ENCODE data around the gene SUGP2. TPM values are rescaled to one million over a fixed set of nuclear protein-coding genes. Genes with fewer than 3 reads are reported as not detected.

The SUGP2 gene
- 86.5 and 102 TPM in 2 replicates for total RNA-seq (2014; rRNA removed; shearing (Covaris generic))
- 99.3 and 109 TPM in 2 replicates for polyA plus RNA-seq (2016; fragmentation: Nextera tagmentation; extraction: Ambion mirVana)
- long read RNA-seq, partial matches to known transcripts, result 5 of 12 reads
- long read RNA-seq, other reads (novel, unspliced or antisense), result 5 of 12 reads

DNA sequence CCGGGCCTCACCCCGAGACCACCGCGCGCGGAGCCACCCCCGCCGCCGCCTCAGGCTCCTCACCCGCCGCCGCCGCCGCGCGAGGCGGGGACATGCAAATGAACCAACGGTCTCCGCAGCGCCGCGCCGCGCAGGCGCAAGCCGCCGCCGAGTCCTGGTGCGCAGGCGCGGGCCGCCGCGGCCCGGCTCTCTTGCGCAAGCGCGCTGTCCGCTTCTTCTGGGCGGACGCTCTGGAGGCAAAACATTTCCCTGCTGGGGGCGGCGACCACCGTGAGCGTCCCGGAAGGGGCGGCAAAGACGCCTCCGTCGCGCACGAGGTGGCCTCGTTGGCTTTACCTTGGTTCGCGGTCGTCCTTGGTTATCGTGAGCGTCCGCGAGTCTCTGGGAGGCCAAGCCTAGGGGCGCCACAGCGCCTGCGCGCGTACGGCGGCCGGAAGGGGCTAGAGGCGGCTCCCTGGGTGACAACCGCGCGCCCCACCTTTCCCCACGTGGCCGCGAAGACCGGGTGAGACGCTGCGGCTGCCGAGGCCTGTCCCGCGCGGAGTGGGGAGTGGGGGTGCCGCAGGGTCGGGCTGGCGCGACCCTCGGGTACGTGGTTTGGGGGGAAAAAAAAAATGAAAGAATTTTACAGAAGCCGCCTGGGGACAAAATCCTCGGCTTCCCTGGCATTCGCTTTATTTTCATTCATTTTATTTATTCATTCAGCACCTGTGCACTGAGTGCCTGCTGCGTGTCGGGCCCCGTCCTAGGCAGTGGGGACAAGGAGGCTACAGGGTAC lies at the start of gene SUGP2, which contains the start of gene ARMC6:
Gene SUGP2 (minus strand): TSS at position 92 of the 778 bp plus-strand sequence. CDS start 2,446 bp downstream, outside the sequence.
Gene ARMC6 (plus strand): TSS at position 178 of the 778 bp plus-strand sequence. CDS start 607 bp downstream, outside the sequence.
- peaks cover 64% of the 10 kb centered on the region for H3K36me3 Mint-ChIP-seq (ENCODE audit: low read depth)

More for the DNA sequence above, at the start of gene SUGP2, which contains the start of gene ARMC6:
- H3K27ac ChIP-seq (ENCODE audit: low read depth), result peak within 1 kb of the TSS; percentile 96
- Mint-ChIP-seq H3K27ac (peak within 1 kb of the TSS; percentile 94), H3K4me3 (peak within 1 kb of the TSS; percentile 90), H3K27me3 (ENCODE audit: insufficient read depth, low read depth, poor library complexity) (peaks cover 15% of the 10 kb centered on the region), H3K9me3 (peaks cover 16% of the 10 kb centered on the region), H3K4me1 (peaks cover 14% of the 10 kb centered on the region)
- H3K9me2 ChIP-seq (ENCODE audit: insufficient read depth), result no peaks in the 10 kb centered on the region
- H3K4me1 ChIP-seq (ENCODE audit: insufficient read depth), result peaks cover 12% of the 10 kb centered on the region; the same call in 1 of the 2 replicates
- H3K27me3 ChIP-seq (ENCODE audit: insufficient read depth), result no peaks in the 10 kb centered on the region
- peaks cover 17% of the 10 kb centered on the region for H3F3A ChIP-seq (replicated peaks; ENCODE audit: low read depth)
- DNase-seq (ENCODE audit: low spot score) (peak; percentile 87), ATAC-seq (peak; percentile 73)
- H4K20me1 ChIP-seq (replicated peaks; ENCODE audit: insufficient read depth), result peaks cover 51% of the 10 kb centered on the region
- peak within 1 kb of the TSS; percentile 99 for H3K4me2 ChIP-seq
- TF ChIP-seq, protein P1, sequence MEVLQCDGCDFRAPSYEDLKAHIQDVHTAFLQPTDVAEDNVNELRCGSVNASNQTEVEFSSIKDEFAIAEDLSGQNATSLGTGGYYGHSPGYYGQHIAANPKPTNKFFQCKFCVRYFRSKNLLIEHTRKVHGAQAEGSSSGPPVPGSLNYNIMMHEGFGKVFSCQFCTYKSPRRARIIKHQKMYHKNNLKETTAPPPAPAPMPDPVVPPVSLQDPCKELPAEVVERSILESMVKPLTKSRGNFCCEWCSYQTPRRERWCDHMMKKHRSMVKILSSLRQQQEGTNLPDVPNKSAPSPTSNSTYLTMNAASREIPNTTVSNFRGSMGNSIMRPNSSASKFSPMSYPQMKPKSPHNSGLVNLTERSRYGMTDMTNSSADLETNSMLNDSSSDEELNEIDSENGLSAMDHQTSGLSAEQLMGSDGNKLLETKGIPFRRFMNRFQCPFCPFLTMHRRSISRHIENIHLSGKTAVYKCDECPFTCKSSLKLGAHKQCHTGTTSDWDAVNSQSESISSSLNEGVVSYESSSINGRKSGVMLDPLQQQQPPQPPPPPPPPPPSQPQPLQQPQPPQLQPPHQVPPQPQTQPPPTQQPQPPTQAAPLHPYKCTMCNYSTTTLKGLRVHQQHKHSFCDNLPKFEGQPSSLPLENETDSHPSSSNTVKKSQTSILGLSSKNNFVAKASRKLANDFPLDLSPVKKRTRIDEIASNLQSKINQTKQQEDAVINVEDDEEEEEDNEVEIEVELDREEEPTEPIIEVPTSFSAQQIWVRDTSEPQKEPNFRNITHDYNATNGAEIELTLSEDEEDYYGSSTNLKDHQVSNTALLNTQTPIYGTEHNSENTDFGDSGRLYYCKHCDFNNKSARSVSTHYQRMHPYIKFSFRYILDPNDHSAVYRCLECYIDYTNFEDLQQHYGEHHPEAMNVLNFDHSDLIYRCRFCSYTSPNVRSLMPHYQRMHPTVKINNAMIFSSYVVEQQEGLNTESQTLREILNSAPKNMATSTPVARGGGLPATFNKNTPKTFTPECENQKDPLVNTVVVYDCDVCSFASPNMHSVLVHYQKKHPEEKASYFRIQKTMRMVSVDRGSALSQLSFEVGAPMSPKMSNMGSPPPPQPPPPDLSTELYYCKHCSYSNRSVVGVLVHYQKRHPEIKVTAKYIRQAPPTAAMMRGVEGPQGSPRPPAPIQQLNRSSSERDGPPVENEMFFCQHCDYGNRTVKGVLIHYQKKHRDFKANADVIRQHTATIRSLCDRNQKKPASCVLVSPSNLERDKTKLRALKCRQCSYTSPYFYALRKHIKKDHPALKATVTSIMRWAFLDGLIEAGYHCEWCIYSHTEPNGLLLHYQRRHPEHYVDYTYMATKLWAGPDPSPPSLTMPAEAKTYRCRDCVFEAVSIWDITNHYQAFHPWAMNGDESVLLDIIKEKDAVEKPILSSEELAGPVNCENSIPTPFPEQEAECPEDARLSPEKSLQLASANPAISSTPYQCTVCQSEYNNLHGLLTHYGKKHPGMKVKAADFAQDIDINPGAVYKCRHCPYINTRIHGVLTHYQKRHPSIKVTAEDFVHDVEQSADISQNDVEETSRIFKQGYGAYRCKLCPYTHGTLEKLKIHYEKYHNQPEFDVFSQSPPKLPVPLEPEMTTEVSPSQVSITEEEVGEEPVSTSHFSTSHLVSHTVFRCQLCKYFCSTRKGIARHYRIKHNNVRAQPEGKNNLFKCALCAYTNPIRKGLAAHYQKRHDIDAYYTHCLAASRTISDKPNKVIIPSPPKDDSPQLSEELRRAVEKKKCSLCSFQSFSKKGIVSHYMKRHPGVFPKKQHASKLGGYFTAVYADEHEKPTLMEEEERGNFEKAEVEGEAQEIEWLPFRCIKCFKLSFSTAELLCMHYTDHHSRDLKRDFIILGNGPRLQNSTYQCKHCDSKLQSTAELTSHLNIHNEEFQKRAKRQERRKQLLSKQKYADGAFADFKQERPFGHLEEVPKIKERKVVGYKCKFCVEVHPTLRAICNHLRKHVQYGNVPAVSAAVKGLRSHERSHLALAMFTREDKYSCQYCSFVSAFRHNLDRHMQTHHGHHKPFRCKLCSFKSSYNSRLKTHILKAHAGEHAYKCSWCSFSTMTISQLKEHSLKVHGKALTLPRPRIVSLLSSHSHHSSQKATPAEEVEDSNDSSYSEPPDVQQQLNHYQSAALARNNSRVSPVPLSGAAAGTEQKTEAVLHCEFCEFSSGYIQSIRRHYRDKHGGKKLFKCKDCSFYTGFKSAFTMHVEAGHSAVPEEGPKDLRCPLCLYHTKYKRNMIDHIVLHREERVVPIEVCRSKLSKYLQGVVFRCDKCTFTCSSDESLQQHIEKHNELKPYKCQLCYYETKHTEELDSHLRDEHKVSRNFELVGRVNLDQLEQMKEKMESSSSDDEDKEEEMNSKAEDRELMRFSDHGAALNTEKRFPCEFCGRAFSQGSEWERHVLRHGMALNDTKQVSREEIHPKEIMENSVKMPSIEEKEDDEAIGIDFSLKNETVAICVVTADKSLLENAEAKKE (CRISPR knock-in tag; IDR thresholded peaks at IDR 0.05), result no peak
- TF ChIP-seq, protein P2, sequence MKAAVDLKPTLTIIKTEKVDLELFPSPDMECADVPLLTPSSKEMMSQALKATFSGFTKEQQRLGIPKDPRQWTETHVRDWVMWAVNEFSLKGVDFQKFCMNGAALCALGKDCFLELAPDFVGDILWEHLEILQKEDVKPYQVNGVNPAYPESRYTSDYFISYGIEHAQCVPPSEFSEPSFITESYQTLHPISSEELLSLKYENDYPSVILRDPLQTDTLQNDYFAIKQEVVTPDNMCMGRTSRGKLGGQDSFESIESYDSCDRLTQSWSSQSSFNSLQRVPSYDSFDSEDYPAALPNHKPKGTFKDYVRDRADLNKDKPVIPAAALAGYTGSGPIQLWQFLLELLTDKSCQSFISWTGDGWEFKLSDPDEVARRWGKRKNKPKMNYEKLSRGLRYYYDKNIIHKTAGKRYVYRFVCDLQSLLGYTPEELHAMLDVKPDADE (IDR thresholded peaks at IDR 0.05), result peak; percentile 20; the same call in 1 of the 2 replicates
- TF ChIP-seq, protein P3, sequence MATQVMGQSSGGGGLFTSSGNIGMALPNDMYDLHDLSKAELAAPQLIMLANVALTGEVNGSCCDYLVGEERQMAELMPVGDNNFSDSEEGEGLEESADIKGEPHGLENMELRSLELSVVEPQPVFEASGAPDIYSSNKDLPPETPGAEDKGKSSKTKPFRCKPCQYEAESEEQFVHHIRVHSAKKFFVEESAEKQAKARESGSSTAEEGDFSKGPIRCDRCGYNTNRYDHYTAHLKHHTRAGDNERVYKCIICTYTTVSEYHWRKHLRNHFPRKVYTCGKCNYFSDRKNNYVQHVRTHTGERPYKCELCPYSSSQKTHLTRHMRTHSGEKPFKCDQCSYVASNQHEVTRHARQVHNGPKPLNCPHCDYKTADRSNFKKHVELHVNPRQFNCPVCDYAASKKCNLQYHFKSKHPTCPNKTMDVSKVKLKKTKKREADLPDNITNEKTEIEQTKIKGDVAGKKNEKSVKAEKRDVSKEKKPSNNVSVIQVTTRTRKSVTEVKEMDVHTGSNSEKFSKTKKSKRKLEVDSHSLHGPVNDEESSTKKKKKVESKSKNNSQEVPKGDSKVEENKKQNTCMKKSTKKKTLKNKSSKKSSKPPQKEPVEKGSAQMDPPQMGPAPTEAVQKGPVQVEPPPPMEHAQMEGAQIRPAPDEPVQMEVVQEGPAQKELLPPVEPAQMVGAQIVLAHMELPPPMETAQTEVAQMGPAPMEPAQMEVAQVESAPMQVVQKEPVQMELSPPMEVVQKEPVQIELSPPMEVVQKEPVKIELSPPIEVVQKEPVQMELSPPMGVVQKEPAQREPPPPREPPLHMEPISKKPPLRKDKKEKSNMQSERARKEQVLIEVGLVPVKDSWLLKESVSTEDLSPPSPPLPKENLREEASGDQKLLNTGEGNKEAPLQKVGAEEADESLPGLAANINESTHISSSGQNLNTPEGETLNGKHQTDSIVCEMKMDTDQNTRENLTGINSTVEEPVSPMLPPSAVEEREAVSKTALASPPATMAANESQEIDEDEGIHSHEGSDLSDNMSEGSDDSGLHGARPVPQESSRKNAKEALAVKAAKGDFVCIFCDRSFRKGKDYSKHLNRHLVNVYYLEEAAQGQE (IDR thresholded peaks at IDR 0.05; ENCODE audit: unreplicated experiment), result no peak
- no peak for TF ChIP-seq ZNF331 (CRISPR knock-in tag; IDR thresholded peaks at IDR 0.05; ENCODE audit: low read depth)
- TF ChIP-seq JUNB (IDR thresholded peaks at IDR 0.05; ENCODE audit: unreplicated experiment), result no peak
- TF ChIP-seq, protein P4, sequence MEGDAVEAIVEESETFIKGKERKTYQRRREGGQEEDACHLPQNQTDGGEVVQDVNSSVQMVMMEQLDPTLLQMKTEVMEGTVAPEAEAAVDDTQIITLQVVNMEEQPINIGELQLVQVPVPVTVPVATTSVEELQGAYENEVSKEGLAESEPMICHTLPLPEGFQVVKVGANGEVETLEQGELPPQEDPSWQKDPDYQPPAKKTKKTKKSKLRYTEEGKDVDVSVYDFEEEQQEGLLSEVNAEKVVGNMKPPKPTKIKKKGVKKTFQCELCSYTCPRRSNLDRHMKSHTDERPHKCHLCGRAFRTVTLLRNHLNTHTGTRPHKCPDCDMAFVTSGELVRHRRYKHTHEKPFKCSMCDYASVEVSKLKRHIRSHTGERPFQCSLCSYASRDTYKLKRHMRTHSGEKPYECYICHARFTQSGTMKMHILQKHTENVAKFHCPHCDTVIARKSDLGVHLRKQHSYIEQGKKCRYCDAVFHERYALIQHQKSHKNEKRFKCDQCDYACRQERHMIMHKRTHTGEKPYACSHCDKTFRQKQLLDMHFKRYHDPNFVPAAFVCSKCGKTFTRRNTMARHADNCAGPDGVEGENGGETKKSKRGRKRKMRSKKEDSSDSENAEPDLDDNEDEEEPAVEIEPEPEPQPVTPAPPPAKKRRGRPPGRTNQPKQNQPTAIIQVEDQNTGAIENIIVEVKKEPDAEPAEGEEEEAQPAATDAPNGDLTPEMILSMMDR (conservative IDR thresholded peaks at IDR 0.05; ENCODE audit: low read depth in 2 of 2), result no peak
- no peak for TF ChIP-seq ZNF114 (CRISPR knock-in tag; IDR thresholded peaks at IDR 0.05)
- no peak for TF ChIP-seq NANOG (IDR thresholded peaks at IDR 0.05; ENCODE audit: borderline replicate concordance)
- TF ChIP-seq POLR2AphosphoS5 (IDR thresholded peaks at IDR 0.05; ENCODE audit: low read depth), result peak; percentile 67
- TF ChIP-seq STAT1 (IDR thresholded peaks at IDR 0.05; ENCODE audit: unreplicated experiment), result no peak
- TF ChIP-seq CREB1 (CRISPR knock-in tag; IDR thresholded peaks at IDR 0.05; ENCODE audit: low read depth), result no peak
- peaks cover 78% of the 10 kb centered on the region for H3K79me2 ChIP-seq (replicated peaks; ENCODE audit: insufficient read depth)
- peak within 1 kb of the TSS; percentile 91 for H3K4me3 ChIP-seq
- H3K36me3 ChIP-seq (ENCODE audit: insufficient read depth), result peaks cover 41% of the 10 kb centered on the region
- H2AFZ ChIP-seq, result peak within 1 kb of the TSS; percentile 87

Data from GM23338 (cell line).